HG02870 (cell line): Measurements from ENCODE around the gene TMEM255B.

Experiments used
- ATAC-seq: cut with Tn5 transposase; IDR thresholded peaks from one replicate; pipeline ENCODE4 v1.9.1; 2021; ENCODE audit warnings: mild to moderate bottlenecking, moderate library complexity; ENCODE audit not compliant: unreplicated experiment

The TMEM255B gene

DNA sequence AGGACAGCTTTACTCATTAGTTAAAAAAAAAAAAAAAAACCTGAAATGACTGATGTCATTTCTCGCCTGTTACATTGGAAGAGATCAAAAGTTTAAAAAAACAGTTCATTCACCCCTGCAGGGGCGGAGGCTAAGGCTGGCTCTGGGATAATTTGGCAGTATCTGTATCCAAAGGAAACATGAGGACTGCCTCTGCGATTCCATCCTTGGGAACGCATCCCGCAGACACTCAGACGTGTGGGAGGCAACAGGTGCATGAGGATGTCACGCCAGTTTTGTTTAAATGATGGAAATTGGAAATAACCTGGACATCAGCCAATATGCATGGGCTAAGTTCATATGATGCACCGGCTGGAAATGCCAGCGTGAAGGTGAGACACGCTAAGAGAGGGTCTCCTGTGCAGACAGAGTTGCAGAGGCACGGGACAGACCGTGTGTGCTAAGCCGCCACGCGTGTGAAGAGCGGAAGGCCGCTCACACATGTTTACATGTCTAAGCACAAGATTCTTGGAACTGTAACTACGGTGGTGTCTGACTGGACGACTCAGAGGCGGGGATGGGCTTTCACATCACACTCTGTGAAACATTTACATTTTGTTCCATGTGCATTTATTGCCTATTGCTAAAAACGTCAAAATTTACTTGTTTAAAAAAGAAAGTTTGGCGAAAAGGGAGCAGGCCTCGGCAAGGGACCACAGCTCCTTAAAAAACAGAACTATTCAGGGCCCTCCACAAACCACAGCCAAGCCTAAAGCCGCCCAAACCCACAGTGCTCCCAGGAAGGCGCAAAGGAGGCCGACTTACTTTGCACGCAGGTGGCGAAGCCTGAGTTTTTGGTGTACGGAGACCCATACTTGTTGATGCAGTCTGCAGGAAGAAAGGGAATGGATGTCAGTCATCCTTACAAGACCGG lies 87.0 kb downstream of the TMEM255B start:
- no peak for ATAC-seq

DNA sequence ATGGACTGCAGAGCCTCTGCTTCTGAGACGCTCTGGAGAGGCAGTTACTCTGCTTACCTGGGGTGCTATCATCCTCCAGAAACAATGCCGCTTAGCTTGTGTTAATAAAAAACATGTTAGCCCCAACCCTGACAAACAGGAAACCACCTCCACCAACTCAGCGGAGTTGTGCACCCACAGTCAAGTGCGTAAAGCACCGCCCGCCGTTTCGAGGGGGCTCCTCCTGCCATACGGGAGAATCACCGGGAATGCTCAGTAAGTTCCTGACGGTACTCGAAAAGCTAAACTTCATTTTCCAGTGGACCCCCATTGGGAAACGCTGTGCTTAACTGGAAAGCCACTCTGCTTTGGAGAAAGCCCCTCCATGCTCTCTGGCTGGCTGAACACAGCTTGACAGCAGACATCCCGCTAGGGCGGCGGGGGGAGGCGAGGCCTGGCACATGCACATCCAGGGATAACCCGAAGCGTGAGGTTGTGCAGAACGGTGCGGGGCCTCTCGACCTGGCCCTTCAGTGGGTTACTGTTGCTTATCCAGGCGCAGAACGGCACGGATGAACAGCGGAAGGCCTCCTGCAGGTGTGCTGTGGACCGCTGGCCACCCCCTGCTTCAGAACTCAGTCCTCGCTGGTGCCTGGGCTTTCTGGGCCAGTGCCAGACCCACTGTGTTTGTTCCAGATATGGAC lies 87.8 kb downstream of the TMEM255B start:
- no peak for ATAC-seq

DNA sequence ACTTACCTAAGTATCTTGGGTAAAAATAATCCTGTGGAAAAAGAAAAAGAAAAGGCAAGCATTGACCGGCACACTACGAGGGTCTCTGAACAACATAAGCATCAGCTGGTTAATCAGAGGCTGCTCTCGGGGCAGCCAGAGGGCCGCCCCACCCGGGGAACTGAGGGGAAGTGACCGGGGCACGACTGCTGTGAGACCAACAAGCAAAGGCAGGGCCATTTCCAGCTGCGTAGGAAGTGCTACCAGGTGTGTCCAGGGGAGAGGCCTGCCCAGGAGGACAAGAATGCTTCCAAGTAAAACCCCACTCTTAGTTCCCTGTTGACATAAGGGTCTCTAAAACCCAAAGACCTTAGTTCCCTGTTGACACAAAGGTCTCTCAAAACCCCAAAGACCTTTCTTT lies 89.0 kb downstream of the TMEM255B start:
- no peak for ATAC-seq

DNA sequence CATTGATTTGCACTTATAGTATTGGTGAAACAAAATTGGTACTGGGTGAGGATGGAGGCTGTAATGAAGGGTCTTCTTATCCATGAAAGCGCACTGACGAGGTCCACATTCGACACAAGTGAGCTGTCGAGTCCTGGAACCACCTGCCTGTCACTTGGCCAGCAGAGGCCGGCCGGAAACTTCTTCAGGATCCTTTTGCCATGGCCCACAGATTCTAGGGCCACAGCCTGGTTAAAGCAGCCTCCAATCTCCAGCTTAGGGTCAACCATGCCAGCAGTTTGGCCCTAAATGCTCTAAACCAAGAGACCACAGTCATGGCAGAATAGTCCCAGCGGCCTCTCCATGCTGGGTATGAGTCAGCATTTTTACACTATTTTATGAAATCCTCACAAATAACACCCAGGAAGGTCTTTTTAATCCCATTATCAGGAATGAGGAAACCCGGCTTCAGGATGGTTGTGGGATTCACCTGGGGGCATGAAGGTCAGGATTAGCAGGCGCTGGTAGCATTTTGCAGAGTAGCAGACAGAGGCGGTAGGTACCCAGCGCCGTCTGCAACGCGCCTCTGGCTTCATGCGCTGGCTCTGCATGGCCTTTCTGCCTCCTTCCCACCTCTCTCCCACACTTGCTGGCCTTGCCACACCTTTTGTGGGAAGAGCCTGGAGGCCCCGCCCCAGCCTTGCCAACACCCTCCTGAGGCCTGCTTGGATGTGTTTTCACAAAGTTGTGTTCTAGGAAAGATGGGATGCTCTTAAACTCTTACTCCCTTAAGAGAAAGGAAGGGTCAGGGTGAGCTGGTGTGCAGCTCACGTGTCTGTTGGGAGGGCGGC lies 89.6 kb downstream of the TMEM255B start:
- no peak for ATAC-seq

DNA sequence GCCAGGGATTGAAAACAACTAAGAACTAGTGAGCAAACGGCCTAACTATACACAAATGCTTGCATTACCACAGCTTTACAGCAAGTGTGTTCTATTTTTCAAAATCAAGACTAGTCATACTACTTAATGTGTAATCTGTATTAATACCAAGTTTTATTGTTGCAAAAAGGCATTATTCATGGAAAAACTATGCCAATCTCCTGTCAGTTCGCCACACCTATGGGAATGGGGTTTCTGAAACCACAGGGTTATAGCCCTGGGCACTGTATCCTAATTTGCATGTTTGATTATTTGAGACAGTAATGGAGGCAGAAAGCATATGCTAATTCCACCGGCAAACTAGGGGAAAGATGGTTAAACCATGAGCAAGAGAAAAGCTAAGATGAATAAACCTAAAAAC lies 90.5 kb downstream of the TMEM255B start:
- ATAC-seq: no peak

DNA sequence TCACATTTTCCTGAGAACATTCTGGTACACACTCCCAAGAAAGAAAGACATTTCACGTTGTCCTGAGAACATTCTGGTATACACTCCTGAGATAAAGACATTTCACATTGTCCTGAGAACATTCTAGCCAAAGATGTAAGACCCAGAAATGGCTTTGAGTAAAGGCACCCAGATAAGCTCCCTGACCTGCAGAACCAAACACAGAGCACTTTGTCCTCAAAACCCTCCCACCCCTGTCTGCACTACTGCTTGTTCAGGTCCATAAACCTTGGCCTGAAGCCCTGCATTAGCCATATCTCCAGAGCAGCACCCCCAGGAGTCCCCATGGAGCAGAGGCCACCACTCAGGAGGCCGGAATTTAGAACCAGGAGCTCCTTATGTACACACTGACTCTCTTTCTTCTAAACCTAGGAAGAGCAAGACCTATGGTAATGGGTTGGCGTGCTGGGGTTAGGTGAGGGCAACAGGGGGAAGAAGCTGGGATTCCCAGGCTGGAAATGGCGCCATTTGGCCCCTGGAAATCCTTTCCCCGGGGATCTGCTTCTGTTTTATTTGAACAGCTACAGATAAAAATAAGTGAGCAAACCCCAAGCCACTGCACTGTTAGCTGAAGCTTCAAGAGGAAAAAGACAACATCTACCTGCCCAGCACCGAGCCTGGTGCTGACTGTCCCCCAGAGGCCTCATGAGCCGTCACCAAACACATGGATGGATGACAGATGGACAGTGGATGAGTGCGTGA lies 91.1 kb downstream of the TMEM255B start:
- no peak for ATAC-seq

DNA sequence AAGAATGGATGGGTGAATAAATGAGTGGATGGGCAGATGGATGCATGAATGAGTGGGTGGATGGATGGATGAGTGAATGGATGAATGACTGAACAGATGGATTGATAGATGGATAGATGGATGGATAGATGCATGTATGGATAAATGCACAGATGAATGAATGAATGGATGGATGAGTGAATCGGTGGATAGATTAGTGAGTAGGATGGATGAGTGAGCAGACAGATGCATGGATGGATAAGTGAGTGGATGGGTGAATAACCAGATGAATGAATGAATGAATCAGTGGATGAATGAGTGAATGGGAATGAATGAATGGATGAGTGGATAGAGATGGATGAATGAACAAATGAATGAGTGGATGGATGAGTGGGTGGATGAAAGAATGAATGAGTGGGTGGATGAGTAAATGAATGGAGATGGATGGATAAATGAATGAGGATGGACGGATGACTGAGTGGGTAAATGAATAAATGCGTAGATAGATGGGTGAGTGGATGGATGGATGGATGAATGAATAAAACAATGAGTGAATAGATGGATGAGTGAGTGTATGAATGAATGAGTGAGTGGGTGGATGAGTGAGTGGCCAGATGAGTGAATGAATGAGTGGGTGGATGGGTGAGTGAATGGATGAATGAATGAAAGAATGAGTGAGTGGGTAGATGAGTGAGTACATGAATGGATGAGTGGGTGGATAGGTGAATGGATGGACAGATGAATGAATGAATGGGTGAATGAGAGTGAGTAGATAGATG lies 91.9 kb downstream of the TMEM255B start:
- no peak for ATAC-seq

DNA sequence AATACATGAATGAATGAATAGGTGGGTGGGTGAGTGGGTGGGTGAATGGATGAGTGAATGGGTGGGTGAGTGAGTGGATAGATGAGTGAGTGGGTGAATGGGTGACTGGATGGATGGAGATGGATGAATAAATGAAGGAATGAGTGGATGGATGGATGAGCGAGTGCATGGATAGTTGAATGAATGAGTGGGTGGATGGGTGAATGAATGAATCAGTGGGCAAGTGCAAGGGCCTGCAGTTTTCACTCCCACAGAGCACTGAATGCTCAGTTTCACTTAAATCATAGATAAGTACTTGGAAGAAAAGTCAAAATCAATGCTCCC lies 92.4 kb downstream of the TMEM255B start:
- no peak for ATAC-seq

DNA sequence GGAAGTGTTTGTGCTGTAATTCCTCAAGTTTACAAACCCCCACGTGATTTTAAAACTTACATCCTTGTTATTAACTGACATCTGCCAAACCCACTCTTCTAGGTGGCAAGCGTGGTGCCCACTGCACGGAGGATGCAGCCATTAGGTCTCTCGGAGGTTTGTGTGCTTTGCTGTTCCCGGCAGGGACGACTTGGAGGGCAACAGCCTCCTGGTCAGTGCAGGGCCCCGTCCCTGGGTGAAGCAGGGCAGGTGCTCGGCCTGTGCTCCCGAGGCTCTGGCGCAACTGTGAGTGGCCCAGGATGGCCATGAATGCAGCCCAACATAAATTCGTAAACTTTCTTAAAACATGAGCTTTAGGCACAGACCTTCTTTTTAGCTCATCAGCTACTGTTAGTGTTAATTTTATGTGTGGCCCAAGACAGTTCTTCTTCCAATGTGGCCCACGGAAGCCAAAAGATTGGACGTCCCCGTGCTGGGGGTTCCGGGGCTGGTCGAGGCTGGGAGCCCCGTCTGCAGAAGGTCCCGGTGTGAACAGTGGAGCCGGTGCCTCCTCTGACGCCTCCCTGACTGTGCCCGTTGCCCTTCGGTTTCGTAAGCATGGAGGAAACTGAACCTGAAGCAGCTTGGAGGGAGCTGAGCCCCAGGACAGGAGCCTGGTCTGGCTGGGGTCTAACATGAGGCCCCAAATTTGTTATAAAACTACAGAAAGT lies 93.0 kb downstream of the TMEM255B start:
- no peak for ATAC-seq

DNA sequence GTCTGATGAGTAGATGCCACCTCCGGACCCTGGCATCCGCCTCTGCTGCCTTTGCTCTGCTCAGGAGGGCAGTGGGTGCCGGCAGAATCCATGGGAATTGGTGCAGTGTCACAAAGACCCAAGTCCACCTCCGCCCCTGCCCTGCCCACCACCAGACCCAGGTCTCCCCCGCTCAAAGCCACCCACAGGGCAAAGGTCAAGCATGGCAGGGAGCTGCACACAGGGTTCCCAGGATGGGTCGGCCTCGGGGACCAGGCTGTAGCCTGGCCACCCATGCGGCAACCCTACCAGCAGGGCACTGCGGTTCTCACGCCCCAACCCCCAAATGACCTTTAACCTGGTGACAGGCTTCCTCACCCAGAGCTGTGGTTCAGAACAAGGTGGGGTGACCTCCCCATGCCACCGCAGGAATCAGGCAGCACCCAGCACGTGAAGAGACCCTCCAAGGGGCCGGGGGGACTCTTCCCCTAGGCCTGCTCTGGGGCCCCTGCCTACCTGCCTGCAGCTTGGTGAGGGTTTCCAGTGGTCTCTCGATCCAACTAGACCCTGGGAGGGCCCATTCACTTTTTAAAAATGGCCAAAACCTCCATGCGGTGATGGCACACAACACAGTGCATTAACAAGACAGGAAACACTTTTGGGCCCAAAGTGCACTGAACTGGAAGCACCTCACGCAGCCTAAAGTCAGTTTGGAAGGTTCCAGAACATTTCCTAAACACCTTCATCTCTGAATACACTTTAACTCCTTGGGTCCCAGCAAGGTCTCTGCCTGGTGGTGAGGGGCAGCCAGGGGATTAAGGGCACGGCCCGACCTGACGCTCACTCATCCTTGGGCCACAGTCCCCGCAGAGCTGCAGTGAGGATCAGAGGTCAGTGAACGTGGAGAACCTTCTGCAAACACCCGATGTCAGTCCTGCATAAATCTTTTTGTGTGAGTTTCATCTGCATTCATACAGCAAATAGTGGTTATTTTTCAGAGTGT lies 93.8 kb downstream of the TMEM255B start:
- no peak for ATAC-seq

DNA sequence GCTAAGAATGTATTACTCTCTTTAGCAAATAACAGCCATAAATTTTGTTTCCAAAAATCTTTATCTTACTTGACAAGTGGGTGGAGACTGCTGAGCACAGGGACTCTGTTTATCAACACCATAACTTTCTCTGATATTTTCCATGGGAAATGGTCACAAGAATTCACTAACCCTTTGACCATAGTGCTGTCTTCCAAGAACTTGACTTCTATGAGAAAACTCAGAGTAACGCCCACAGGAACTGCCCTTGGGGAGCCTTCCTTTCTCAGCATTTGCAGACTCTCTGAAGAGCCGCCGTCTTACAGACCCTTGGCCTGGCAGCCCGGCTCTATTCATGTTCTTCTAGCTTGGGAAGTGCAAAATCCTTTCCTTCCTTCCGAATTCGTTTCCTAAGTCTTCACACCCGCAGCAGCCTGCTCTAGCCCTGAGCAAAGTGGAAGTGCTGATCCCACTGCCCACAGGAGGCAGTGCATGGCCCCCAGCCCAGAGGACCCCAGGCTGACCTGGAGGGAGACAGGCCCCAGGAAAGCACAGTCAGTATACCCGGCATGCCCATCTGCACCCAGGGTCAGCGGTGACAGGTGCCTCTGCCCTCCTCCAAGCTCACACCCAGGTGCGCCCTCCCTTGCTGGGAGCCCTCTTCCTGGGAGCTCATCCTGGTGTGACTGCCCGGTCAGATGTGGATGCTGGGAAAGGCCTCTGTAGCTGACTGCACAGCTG lies 94.7 kb downstream of the TMEM255B start:
- no peak for ATAC-seq

DNA sequence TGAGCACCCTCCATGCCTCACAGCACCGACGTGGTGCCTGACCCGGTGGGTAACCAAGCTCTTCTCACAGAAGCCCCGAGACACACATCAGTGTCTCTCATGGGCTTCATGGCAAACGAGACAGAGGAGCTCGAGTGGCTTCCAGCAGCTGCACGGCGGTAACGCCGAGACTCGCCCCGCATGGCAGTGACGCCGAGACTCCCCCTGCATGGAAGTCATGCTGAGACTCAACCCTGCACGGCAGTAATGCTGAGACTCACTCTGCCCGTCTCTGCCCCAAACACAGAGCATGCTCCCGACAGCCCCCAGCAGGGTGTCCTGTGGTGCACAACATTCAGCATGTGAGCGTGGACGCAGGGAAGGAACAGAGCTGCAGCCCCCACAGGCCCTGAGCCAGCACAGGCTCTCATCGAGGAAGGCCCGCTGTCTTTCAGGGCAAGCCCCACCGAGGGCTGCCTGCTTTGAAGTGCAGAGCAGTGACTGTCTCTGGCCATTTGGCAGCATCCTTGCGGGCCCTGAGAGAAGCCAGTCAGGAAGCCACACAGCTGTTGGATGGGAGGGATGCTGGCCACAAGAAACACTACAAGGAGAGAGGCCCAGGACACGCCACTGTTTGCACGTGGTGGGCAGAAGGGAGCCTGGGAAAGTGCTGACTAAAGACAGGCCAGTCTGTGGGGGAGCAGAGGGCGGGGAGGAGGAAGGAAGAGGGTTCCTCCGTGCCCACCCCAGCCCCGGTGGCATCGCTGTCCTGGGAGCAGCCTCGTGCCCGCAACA lies 95.4 kb downstream of the TMEM255B start:
- ATAC-seq: no peak

DNA sequence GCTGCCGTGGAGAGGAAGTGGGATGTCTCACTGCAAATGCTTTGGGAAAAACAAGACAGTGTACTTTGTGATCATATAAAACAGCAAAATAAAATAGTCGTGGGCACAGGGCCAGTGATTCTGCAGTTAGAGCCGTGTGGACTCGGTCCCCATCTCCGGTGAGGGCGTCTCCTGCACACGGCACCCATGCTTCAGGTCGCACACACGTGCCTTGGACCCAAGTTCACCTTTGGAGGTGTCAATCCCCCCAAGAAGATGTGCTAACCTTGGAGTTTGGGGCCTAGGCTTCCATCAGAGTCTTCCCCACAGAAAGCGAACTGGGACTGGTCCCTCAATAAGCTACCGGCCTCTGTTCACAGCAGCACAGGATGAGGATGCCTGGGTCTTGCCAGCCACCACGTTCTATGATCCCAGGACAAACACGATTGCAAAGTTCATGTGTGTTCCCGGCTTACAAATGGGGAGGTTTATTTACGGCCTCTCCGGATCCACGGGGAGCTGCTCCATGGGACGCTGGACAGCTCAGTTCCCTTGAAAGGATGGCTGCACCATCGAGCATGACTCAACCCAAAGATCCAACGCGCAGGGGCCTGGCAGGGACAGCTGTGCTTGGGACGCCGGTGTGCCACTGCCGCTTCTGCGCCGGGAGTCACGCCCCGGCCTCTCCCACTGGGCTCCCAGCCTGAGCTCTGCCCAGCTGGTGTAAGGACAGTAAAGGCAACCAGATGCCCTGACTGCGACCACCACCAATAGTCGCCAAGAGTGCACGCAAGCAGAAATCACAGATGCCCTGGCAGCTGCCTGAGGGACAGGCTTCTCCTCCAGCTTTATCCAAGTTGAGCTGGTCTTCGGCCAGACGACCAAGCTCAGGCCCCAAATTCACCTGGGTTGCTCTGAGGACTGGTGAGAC lies 96.2 kb downstream of the TMEM255B start:
- ATAC-seq: no peak

DNA sequence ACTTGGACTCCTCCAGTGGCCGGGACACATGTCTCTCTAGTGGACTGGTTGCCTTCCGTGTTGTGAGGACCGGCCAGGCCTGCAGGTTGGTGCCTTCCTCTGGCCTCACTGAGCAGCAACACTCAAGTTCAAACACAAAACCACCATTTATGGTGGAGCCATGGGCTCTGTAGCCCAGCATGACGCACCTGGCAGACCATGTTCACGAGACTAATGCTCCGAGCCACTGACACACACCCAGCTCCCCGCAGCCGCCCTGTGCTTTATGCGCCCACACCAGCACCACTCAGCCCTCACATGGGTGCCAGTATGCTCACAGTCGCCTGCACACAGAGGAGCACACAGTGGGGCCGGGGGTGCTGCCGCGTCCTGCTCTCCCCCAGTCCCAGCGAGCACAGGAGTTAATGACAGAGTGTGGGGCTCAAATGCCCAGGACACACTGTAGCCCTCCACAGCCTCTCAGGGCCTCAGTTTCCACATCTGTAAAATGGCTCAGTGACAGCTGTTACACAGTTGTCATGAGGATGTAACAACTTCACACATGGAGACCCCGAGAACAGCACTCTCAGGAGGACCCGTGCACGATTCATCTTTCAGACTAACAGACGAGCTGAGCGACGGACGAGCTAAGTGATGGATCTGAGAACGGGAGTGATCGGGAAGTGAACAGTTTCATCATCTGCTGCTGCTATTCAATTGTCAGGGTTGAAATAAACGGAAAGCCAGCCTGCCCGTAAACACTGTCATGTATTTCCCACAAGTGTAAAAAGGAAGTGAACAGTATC lies 97.1 kb downstream of the TMEM255B start:
- ATAC-seq: no peak

DNA sequence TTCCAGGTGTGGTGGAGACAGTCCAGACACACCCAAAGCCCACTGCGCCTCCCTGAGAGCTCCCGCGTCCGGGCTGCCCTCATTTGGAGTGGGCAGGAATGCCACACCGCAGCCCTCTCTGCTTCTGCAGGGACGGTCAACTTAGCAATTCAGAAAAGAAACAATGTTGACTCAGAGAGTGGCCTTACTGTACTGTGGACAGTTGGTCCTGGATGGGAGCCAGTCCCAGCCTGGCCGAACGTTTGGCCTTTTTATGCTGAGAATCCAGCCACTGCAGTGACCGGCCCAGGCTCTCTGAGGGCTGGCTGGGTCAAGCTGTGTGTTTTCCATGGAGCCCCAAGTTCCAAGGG lies 97.7 kb downstream of the TMEM255B start:
- ATAC-seq: no peak
